OCI-LY3 (cell line): Measurements from ENCODE around the gene HES6.

Source experiments
- CTCF ChIP-seq: fragments of 200-600, 300-600 bp; sonication (generic); IDR thresholded peaks from 2 replicates; pipeline ENCODE4 v1.5.1; 2014; ENCODE audit warnings: antibody characterized with exemption, low read length, low read depth
- EZH2phosphoT487 ChIP-seq: fragments of 200-600 bp; shearing (Covaris generic); IDR thresholded peaks from 2 replicates; pipeline ENCODE4 v1.6.1; 2018; ENCODE audit warnings: antibody characterized with exemption, mixed run types, low read depth

GRCh38 chr2:238277695-238278094, 37.9 kb upstream of the HES6 start:
- TF ChIP-seq CTCF: no peak
- no peak for TF ChIP-seq EZH2phosphoT487
